Cardiac muscle cell (in vitro differentiated cells and primary cell): Measurements from ENCODE around the gene FCN1. TPM values are rescaled to one million over a fixed set of nuclear protein-coding genes. Genes with fewer than 3 reads are reported as not detected.
A peak's percentile ranks its signal among the peaks of the same experiment; 100 is the strongest.

ENCODE experiments used
- DNase-seq, 2 donors: peaks; one replicate each; pipeline versions ENCODE4 v3.0.0 to v3.0.0-alpha.2; 2010 to 2017; ENCODE audit warnings: low read depth in 1 of 2, low spot score in 1 of 2
- H3K27ac ChIP-seq: fragments of 200-600 bp; sonication (generic); 2 replicates; pipeline ENCODE4 v1.5.1; 2016
- H3K27me3 ChIP-seq: fragments of 200-600 bp; sonication (generic); 2 replicates; pipeline ENCODE4 v1.6.0; 2016; ENCODE audit warnings: control low read depth
- H3K36me3 ChIP-seq: fragments of 200-600 bp; sonication (generic); 2 replicates; pipeline ENCODE4 v1.5.1; 2016; ENCODE audit warnings: control low read depth
- H3K4me1 ChIP-seq: fragments of 200-600 bp; sonication (generic); 2 replicates; pipeline ENCODE4 v1.8.1; 2017; ENCODE audit warnings: low read depth, mild to moderate bottlenecking, mixed run types
- H3K4me3 ChIP-seq: fragments of 200-600 bp; sonication (generic); 2 replicates; pipeline ENCODE4 v1.5.1; 2016; ENCODE audit warnings: mild to moderate bottlenecking
- H3K9me3 ChIP-seq: fragments of 200-600 bp; sonication (generic); 2 replicates; pipeline ENCODE4 v1.5.1; 2017; ENCODE audit warnings: low read depth, mild to moderate bottlenecking, control low read depth
- polyA plus RNA-seq: library from polyadenylated mRNA; unstranded; fragments of >200 nt; fragmentation: Nextera tagmentation; extraction: Ambion mirVana; gene quantifications from 2 replicates; pipeline ENCODE4 v1.2.1, GENCODE V29; 2016
- total RNA-seq: library from RNA; depleted of rRNA; stranded (reverse); fragments of >200 nt; gene quantifications from 2 replicates; pipeline ENCODE4 v1.2.3, GENCODE V29; 2016
- TF ChIP-seq, protein P1 (sequence below): IDR thresholded peaks from 2 replicates; pipeline ENCODE4 v1.5.1; 2012; ENCODE audit warnings: low read depth, mild to moderate bottlenecking, low read length

The FCN1 gene
- total and polyA plus RNA-seq, 2 experiments from 2014 or later: not detected

DNA sequence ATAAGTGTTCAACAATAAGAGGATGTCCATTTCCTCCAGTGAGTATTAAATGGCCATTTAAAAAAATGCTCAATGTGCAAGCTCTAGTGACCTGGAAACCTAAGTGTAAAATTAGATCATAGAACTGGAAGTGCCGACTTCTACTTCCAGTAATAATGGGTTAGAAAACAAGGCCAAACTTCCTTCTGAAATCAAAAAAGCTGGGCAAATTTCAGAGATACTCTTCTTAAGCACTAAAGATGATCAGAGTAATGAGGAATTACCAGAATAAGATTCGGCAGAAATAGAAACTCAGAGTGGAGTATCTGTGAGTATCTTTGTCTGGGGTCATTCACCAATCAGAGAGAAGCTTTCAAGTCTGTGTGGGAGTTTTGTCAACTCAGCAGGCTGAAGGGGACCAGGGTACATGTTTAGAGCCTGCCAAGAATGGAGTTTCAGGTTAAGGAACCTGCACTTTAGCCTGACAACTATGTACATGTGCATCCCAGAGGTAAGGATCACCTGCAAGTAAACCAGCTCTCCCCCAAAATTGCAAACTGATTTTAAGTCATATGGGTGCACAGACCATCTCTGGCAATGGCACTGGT lies 20.0 kb downstream of the FCN1 start:
- TF ChIP-seq, protein P1, sequence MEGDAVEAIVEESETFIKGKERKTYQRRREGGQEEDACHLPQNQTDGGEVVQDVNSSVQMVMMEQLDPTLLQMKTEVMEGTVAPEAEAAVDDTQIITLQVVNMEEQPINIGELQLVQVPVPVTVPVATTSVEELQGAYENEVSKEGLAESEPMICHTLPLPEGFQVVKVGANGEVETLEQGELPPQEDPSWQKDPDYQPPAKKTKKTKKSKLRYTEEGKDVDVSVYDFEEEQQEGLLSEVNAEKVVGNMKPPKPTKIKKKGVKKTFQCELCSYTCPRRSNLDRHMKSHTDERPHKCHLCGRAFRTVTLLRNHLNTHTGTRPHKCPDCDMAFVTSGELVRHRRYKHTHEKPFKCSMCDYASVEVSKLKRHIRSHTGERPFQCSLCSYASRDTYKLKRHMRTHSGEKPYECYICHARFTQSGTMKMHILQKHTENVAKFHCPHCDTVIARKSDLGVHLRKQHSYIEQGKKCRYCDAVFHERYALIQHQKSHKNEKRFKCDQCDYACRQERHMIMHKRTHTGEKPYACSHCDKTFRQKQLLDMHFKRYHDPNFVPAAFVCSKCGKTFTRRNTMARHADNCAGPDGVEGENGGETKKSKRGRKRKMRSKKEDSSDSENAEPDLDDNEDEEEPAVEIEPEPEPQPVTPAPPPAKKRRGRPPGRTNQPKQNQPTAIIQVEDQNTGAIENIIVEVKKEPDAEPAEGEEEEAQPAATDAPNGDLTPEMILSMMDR: no peak
- Histone ChIP-seq H3K9me3 (no peaks in the 10 kb centered on the region), H3K4me3 (no peak overlapping the region), H3K36me3 (no peaks in the 10 kb centered on the region), H3K27ac (no peak overlapping the region), H3K27me3 (no peaks in the 10 kb centered on the region), H3K4me1 (no peaks in the 10 kb centered on the region)
- no peak for DNase-seq

DNA sequence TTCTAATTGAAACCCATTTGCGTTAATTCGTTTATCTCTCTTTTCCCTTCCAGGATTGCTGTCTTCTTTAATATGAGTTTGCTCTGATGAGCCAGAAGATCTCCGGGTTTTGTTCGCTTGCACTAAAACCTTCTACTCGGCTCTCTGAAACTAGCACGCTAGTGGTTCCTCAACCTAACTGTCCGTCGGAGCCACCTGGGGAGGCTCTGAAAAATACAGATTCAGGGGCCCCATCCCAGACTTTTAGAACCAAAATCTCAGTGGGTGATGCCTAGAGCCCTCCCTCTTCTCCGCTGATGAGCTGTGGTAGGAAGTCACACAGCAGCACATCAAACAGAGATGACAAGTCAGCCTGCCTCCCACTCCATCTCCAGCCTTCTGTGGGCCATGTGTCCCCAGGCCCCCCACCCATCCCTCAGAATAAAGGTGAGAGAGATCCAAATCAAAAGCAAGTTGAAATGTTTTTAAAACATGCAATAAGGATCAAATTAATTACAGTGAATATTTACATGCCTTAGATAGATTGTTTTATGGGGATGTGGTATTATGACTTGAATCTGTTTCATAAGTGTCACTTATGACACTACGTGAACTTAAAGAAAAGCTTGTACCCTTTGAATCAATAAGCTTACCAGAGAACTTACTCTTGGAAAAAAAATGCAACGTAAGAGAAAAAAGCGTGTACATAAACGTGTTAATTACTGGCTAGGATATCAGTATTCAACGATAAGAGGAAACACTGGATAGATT lies 20.7 kb downstream of the FCN1 start:
- Histone ChIP-seq H3K36me3 (no peaks in the 10 kb centered on the region), H3K4me1 (no peaks in the 10 kb centered on the region), H3K4me3 (no peak overlapping the region), H3K9me3 (no peaks in the 10 kb centered on the region), H3K27me3 (no peaks in the 10 kb centered on the region), H3K27ac (no peak overlapping the region)
- TF ChIP-seq, protein P1: no peak
- DNase-seq: no peak

DNA sequence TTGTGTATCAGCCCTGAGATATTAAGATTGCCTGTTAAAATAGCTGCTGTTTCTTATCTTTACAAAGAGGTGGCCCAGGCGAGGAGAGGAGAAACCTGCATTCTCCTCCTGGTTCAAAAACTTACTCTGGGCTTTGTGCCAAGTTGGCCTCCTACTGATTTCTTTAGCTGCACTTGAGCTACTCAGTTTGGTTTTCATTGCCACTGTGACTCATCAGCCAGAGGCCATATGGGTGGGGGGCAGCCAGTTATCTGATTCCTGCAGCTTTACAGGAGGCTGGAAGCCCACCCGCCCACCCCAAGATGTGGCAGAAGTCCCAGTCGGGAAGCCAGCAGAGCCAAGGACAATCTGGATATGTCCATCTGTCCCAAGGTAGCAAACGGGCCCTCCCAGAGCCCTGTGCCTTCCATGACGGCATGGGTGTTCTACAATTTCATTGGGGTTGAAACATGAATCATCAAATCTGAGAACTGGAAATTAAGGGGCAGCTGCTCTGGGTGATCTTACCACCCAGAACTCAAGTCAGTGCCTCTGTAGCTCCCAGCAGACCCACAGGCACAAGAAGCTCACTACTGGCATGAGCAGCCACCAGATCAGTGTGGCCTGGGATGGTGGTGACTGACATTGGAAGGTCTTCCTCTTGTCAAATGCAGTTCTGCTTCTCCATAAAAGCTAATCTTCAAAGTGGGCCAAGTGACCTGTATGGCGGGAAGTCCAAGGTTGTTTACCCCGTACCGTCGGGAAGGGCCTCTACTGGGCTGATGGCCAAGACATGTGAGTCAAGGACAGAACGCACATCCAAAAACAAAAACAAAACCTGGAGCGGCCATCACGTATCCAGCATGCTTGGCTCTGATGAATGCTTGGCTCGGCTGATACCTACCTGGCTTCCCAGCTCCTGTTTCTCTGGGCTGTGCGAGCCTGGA lies 21.5 kb downstream of the FCN1 start:
- TF ChIP-seq, protein P1: no peak
- H3K4me3 ChIP-seq: no peak overlapping the region
- H3K27me3 ChIP-seq: no peaks in the 10 kb centered on the region
- H3K27ac ChIP-seq: no peak overlapping the region
- no peaks in the 10 kb centered on the region for H3K36me3 ChIP-seq
- peak; percentile 39 to 84 for DNase-seq
- H3K4me1 ChIP-seq: no peaks in the 10 kb centered on the region
- no peaks in the 10 kb centered on the region for H3K9me3 ChIP-seq

DNA sequence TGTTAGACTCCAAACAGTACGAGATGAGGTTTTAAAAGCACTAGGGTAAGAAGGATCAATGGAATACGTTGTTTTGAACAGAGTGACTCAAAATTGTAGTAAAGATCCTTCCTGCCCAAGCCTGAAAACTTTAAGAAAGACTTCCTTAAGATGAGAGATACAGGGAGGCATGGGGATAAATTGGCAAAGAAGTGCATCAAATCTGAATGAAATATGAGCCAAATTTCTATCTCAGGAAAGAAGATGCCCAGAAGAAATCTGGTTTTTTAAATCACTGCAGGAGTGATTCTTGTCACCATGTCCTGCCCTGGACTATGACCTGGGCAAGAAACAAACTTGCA lies 22.2 kb downstream of the FCN1 start:
- TF ChIP-seq, protein P1: no peak
- no peaks in the 10 kb centered on the region for H3K9me3 ChIP-seq
- DNase-seq: no peak
- H3K27ac ChIP-seq: no peak overlapping the region
- H3K4me3 ChIP-seq: no peak overlapping the region
- no peaks in the 10 kb centered on the region for H3K27me3 ChIP-seq
- H3K4me1 ChIP-seq: no peaks in the 10 kb centered on the region
- no peaks in the 10 kb centered on the region for H3K36me3 ChIP-seq

DNA sequence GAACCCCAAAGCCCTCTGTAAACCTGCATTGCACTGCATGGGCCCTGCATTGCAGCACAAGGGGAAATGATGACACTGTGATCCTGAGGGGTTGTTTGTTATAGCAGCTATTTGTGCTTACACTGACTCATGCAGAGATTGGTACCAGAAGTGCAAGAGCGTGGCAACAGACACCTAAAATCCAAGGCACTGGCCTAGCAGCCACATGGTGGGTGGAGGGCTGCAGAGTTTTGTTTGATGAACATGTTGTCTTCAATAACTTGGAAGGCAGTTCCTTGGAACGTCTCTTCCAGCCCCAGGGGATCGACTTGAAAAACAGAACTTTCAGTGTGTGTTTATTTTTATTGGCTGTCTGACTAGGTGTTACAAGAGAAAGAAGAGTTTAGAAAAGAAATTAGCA lies 22.6 kb downstream of the FCN1 start:
- TF ChIP-seq, protein P1: no peak
- no peaks in the 10 kb centered on the region for H3K9me3 ChIP-seq
- no peaks in the 10 kb centered on the region for H3K36me3 ChIP-seq
- no peaks in the 10 kb centered on the region for H3K27me3 ChIP-seq
- H3K4me1 ChIP-seq: no peaks in the 10 kb centered on the region
- H3K27ac ChIP-seq: no peak overlapping the region
- no peak overlapping the region for H3K4me3 ChIP-seq
- DNase-seq: peak in 1 of 2 donors; percentile 20
